Measurements from ENCODE around the gene RNASE11.
"Not testable (repeated sequence)": the region's sequence is repeated elsewhere in the genome, so short reads cannot be mapped to it uniquely, and the experiment has no call there.

- TF ChIP-seq POLR2A, CTCF (IDR thresholded peaks at IDR 0.05): not testable (repeated sequence)
Measured at GRCh38 chr14:20619688-20620087, 31.9 kb upstream of the RNASE11 start.
